AG09319 (cell line): ENCODE data around the gene GJA5.

ENCODE experiments used
- DNase-seq: peaks from one replicate; pipeline ENCODE4 v3.0.0-alpha.2; 2010; ENCODE audit warnings: low read depth; ENCODE audit errors: extremely low read depth
- CTCF ChIP-seq: IDR thresholded peaks from 2 replicates; pipeline ENCODE4 v1.5.1; 2011; ENCODE audit warnings: low read depth, mild to moderate bottlenecking, inconsistent platforms, low read length, moderate library complexity

Gene GJA5

GRCh38 chr1:147719029-147719698 lies 41.2 kb downstream of the GJA5 start:
- TF ChIP-seq CTCF = no peak
- no peak for DNase-seq

DNA sequence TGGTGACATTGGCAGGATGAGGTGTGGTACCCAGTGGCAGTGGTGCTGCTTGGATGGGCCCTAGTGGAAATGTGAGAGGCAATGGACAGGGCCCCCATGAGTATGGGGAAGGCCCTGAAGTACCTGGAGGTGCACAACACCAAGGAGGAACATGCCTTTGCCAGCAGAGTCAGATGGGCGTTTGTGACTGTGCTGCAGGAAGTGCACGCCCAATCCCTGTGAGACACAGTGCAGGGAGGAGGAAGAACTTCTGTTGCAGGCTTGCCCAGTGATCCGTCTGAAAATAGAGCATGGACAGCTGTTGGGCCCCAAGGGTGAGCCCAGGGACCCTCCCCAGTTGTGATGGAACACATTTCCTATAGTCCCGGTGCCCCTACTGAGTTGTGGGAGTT lies 42.7 kb downstream of the GJA5 start:
- no peak for DNase-seq
- no peak for TF ChIP-seq CTCF

DNA sequence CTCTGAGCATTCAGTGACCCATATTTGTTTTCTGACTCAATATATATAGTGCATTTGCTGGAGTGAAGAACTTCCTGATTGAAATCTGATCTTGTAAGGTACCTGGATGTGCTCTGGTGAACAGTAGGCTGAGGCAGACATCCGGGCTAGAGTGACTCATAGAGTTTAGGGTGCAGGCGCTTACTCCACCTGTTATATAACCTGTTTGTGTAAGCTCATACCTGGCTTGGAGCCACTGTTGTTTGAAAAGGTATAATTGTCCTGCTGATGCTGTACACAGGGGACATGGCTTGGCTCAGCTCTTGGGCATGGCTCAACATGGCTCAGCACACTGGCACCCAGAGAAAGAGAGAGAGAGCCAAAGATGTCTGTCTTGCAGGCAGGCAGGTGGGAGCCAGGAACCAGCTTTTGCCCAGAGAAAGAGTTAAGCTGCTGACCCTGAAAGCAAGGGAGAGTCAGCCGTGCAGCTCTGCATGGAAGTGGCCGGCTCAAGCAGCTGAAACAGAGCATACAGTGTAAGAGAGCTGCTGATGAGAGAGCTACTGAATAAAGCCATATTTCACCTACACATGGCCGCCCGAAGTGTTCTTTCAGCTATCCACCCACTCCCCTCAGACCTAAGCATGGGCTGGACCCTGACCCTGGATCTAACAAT lies 43.2 kb downstream of the GJA5 start:
- no peak for TF ChIP-seq CTCF
- no peak for DNase-seq

DNA sequence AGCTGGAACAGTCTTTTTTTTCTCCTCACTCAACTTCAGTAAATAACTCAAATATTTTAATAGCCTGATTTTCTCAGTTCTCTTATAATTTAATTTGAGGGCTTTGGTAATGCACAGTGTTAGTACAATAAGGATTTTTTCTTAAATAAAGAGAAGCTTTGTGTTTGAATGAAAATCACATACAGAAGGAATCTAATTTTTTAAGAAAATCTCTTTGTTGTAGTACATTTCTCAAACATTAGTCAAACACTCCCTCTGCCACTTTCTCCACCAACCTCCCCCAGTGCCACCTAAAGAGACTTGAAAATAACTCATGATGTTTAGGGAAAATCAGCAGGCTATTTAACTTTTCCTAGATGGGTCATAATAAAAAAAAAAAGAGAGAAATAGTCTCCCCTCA lies 47.8 kb downstream of the GJA5 start:
- DNase-seq = no peak
- TF ChIP-seq CTCF = no peak
